GM12892 (cell line): ENCODE data around the gene PRKCQ.

Experiments
- POLR2A ChIP-seq: IDR thresholded peaks from 2 replicates; pipeline ENCODE4 v1.6.1; 2011; ENCODE audit warnings: low read depth, low read length, control low read depth
- TAF1 ChIP-seq: IDR thresholded peaks from 2 replicates; pipeline ENCODE4 v1.6.1; 2011; ENCODE audit warnings: low read depth, mild to moderate bottlenecking, control low read depth, low read length, borderline replicate concordance

DNA sequence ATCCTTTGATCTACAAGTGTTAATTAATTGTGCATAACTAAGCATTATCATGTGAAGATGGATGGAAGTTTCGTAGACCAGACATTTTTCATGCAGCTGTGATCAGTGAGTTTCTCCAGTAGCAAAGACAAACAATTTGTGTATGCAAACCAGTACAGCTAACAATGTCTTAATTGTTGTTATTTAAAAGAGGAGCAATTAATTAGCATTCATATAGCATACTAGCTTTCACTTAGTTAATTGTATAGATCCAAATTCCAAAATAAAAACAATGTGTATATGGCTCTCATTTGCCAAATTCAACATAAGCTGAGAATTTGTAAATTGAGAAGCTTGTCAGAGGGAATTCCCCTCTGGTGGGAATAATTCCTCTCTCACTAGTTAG is 22.6 kb upstream of the PRKCQ start:
- TF ChIP-seq POLR2A (no peak), TAF1 (no peak)
